GM12801 (cell line): Measurements from ENCODE around the gene CFAP54.

Experiments used
- CTCF ChIP-seq: IDR thresholded peaks from one replicate; pipeline ENCODE4 v1.5.1; 2011; ENCODE audit warnings: control low read depth; ENCODE audit not compliant: insufficient read length; ENCODE audit errors: extremely low read depth

CFAP54 gene, protein sequence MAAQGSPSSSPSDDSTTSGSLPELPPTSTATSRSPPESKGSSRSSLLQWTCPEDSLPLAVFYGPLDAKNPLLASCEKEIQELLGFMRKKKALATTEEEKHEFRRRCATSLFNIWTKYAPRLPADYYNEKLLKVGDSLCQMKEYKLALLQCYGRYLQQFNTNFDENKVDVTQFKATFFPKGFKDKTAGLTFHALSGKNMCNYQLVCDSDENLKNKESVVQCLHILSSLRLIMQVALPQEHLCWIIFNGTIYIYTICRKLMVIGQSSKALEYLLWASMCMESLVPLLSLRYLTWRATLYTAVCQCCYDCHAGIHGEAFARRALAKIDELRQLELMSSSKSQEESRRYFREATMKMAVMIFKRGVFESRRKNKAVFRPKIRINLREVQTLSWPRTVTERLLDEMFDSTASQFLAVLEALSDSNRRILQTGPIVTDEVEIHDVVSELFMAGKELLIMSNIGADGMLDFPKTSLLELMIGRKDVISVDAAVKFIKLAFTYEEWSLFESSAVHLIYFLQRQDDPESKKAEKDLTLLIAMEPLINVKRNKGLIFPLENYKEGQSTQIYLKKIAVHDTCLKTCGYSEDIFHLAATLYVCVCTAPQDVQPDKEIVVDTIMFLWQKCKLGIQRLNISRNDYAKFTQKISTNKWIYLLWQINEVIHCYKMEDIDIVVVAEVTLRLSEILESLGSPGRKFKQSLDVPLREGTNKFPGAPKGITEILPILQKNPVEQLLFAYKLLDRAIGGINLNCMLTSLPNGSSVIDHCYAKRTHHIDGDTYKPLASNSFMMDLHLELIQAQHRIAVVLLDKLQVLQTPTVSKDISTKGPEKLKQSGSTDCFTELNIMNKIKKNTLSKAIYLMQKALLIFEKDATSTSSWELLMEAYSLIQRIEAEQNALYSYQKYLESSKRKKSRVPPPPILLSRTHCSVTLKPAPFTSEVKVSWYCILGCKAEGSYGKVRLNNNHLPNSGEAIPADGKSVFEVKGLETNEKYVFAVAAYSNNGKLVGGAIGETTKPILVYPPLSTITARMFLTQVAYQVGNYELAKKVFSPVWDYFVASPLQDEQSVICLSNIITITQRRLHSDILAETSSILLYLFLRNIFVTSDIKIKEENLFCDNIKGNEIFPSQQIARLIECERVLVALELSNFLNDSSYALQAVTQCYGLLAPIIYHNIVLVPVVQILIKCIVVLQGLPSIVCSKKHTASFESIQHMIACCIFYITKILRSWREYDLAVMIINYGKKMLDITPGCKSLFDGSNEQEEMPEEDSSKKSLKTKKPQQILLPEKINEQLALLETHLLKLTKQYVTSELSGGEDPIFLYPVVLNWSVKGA (N-terminal part only)

DNA sequence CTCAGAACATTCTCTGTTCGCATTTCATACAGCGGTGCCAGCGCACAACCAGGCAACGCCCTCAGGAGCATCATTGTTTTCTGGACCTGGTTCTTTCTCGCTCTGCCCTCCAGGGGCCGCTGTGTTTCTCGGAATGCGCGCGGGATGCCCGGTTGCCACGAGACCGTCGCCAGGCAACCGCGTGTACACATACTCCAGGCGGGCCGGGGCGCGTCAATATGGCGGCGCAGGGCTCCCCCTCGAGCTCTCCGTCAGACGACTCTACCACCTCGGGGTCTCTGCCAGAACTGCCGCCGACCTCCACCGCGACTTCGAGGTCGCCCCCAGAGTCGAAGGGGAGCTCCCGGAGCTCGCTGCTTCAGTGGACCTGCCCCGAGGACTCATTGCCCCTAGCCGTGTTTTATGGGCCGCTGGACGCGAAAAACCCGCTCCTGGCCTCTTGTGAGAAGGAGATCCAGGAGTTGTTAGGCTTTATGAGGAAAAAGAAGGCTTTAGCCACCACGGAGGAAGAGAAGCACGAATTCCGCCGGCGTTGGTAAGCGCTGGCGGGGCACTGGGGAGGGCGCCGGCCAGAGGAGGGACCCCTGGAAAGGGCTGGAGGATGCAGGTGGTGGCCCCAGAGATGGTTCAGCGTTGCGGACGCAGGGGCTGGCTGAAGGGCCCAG, at the start of gene CFAP54:
Gene CFAP54 (plus strand): TSS at position 186 of the 665 bp plus-strand sequence. CDS start 33 bp downstream, at position 219.
- TF ChIP-seq CTCF = no peak

- no peak for TF ChIP-seq CTCF
These were observed 47.6 kb upstream of the CFAP54 start for GRCh38 chr12:96441816-96442215.

DNA sequence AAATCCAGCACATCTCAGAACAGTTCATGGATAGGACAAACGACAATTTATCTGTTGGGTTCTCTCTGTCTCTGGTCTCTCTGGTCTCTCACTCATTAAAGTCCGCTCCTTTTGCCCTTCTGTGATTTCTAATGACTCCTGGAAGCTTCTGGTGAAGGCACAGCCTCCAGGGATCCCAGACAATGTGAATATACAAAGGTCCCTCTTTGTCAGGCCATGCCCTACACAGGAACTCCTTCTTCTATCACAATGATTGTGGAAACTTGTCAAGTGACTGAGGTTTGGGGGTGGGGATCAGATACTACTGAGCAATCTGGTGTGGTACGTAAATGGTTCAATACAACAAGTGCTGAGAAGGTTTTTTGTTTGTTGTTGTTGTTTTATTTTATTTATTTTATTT, 46.5 kb upstream of the CFAP54 start:
- no peak for TF ChIP-seq CTCF

- no peak for TF ChIP-seq CTCF
These were observed 45.0 kb upstream of the CFAP54 start for GRCh38 chr12:96444399-96444798.

GRCh38 chr12:96445691-96446583, 43.4 kb upstream of the CFAP54 start:
- TF ChIP-seq CTCF = no peak

- no peak for TF ChIP-seq CTCF
These were observed 42.1 kb upstream of the CFAP54 start for GRCh38 chr12:96447256-96447655.
